GM12865 (cell line): Measurements from ENCODE around the gene ITGA4.

Experiments used
- DNase-seq: peaks from one replicate; pipeline ENCODE4 v3.0.0; 2010; ENCODE audit warnings: low read depth
- H3K4me3 ChIP-seq: 2 replicates; pipeline ENCODE4 v1.5.1; 2011; ENCODE audit warnings: mild to moderate bottlenecking, low read depth, low read length, control low read depth
- CTCF ChIP-seq: IDR thresholded peaks from 2 replicates; pipeline ENCODE4 v1.5.1; 2011; ENCODE audit warnings: low read length, control low read depth, low read depth, inconsistent platforms; ENCODE audit not compliant: insufficient read depth; ENCODE audit errors: missing control alignments

ITGA4 gene

GRCh38 chr2:181499231-181499630 lies 42.0 kb downstream of the ITGA4 start:
- no peak for TF ChIP-seq CTCF
- no peak overlapping the region for H3K4me3 ChIP-seq
- no peak for DNase-seq

GRCh38 chr2:181500201-181500600 lies 43.0 kb downstream of the ITGA4 start:
- H3K4me3 ChIP-seq, result no peak overlapping the region
- DNase-seq, result no peak
- TF ChIP-seq CTCF, result no peak

GRCh38 chr2:181515719-181516118 lies 58.5 kb downstream of the ITGA4 start:
- TF ChIP-seq CTCF, result no peak
- H3K4me3 ChIP-seq, result no peak overlapping the region
- DNase-seq, result no peak

- no peak overlapping the region for H3K4me3 ChIP-seq
- TF ChIP-seq CTCF, result no peak
- DNase-seq, result no peak
Measured at GRCh38 chr2:181516992-181517391, 59.8 kb downstream of the ITGA4 start.

GRCh38 chr2:181517685-181518301 lies 60.6 kb downstream of the ITGA4 start:
- H3K4me3 ChIP-seq, result no peak overlapping the region
- no peak for TF ChIP-seq CTCF
- no peak for DNase-seq

- DNase-seq, result no peak
- H3K4me3 ChIP-seq, result no peak overlapping the region
- no peak for TF ChIP-seq CTCF
Measured at GRCh38 chr2:181520253-181520652, 63.1 kb downstream of the ITGA4 start.

- no peak for TF ChIP-seq CTCF
- no peak overlapping the region for H3K4me3 ChIP-seq
- DNase-seq, result no peak
Measured at GRCh38 chr2:181523756-181524155, 66.6 kb downstream of the ITGA4 start.
